Loucy (cell line): ENCODE results near the gene MRPS12.

ENCODE experiments used
- CTCF ChIP-seq: fragments of 200-600 bp; sonication (generic); conservative IDR thresholded peaks from 2 replicates; pipeline ENCODE4 v1.5.1; 2014; ENCODE audit warnings: mild to moderate bottlenecking, antibody characterized with exemption, low read length
- EZH2phosphoT487 ChIP-seq: fragments of 200-600 bp; IDR thresholded peaks from 2 replicates; pipeline ENCODE4 v1.6.1; 2018; ENCODE audit warnings: antibody characterized with exemption, mild to moderate bottlenecking, moderate library complexity, borderline replicate concordance

- TF ChIP-seq EZH2phosphoT487: no peak
- peak; percentile 68 for TF ChIP-seq CTCF
These were observed 1.9 kb downstream of the MRPS12 start for GRCh38 chr19:38932425-38933179.
